IPS-NIHi11 (cell line): ENCODE measurements around the gene TFF3.
"Not testable (repeated sequence)": the region's sequence is repeated elsewhere in the genome, so short reads cannot be mapped to it uniquely, and the experiment has no call there.

Experiments
- DNase-seq: peaks from one replicate; pipeline ENCODE4 v3.0.0; 2012; ENCODE audit warnings: mixed read lengths, low spot score

TFF3 gene

GRCh38 chr21:42304556-42305454 is 10.4 kb downstream of the TFF3 start:
- DNase-seq, result no peak

- DNase-seq, result no peak
Observed at GRCh38 chr21:42303443-42303842, 11.8 kb downstream of the TFF3 start.

- DNase-seq, result no peak
Observed at GRCh38 chr21:42302794-42303193, 12.4 kb downstream of the TFF3 start.

- no peak for DNase-seq
Observed at GRCh38 chr21:42302076-42302650, 13.0 kb downstream of the TFF3 start.

DNA sequence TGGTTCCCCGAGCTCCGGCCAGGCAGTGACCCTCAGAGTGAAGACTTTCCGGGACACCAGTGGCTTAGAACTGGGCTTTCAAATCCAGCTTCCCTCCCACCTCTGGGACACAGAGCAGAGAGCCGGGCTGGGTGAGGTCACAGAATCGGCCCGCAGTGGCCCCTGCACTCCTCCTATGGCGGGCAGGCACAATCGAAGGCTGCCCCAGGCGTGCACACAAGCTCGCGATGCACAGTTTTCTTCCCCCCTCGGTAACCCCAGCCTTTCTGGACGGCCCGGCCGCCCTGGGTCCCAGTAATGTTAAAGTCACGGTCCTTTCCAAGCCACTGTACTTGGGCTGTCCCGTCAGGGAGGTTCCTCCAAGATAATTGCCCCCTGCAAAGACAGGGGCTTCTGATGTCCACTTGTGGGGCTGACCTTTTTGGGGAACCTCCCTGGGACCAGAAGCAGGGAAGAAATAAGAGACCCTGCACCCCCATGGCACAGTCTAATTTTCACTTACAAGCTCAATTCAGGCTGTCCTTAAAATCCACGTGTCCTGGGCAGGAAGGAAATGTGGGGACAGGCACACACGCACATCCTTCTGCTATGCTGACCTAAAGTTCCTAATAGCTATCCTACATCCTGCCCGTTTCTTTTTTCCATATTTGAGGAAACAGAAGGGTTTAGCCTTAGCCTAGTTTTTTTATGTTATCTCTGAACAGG is 13.7 kb downstream of the TFF3 start:
- DNase-seq, result no peak

- DNase-seq, result no peak
Observed at GRCh38 chr21:42300956-42301355, 14.3 kb downstream of the TFF3 start.

- DNase-seq, result no peak
Observed at GRCh38 chr21:42300045-42300583, 15.1 kb downstream of the TFF3 start.

DNA sequence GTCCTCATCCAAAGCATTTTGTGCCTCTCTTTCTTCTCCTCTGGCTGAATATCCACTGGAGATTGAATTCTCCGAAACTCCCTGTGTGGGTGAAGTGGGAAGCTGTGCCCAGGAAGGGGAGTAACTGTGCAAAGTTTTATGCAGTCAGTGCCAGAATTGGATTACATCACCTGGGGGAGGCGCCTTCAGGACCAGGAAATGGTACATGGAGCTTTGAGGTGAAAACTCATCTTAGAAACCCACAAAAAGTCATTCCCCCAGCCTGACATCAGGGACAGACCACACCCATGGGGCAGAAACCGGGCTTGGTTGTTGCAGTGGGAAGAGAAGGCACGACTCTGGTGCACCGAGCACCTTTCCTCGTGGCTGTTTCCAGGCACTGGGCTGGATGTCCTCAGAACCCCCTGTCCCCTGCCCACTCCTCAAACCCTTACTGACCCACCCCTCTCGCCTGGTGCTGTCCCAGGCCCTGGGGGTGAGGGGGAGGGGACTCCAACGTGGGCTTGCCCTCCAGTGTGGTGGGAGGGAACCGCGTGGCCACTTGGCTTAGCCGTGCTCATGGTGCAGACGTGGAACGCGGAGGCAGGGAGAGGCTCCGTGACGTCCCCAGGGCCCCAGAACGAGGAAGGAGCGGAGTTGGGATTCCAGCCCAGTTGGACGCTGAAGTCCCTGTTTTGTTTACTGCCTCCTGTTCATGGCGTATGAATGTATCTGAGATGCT is 15.7 kb downstream of the TFF3 start:
- no peak for DNase-seq

DNA sequence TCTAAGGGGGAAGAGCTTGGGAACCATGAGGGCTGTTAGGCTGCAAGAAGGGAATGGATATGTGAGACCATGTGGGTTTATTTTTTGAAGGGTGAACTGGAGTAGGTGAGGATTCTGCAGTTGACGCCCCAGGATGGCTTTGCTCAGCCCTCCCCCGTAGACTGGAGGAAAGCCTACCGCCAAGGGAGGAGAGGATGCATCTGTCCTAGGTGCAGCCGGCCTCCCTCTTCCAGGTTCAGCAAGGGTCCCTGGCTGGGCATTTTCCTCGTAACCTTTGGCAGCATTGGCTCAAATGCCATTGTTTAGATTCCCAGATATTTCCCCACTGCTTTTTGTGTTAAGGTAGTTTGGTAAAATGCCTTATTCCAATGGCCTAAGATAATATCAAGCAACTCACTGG is 16.6 kb downstream of the TFF3 start:
- DNase-seq, result no peak

GRCh38 chr21:42298237-42298636 is 17.0 kb downstream of the TFF3 start:
- peak; percentile 73 for DNase-seq

DNA sequence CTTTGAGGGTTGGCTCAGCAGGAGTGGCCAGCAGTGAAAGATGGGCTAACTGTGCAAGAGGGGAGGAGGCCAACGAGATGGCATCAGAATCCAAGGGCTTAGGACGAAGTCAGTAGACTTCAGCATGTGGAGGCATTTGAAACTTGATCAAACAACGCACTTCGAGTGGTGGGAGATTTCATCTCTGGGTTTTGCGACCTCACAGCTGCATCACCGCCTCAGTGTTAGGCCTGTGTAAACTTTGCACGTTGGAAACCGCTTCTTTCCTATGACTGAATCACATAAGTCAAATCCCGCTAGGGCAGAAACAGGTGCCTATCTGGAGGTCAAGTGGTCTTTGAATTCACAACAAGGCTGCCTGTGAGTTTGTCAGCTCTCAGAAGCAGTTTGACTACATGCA is 17.8 kb downstream of the TFF3 start:
- no peak for DNase-seq

DNA sequence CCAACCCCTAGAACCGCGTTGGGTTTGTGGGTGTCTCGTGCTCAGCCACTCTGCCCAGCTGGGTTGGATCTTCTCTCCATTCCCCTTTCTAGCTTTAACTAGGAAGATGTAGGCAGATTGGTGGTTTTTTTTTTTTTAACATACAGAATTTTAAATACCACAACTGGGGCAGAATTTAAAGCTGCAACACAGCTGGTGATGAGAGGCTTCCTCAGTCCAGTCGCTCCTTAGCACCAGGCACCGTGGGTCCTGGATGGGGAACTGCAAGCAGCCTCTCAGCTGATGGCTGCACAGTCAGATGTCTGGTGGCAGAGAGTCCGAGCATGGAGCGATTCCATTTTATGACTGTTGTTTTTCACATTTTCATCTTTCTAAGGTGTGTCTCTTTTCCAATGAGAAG is 18.7 kb downstream of the TFF3 start:
- DNase-seq, result no peak

- DNase-seq, result no peak
Observed at GRCh38 chr21:42295845-42296244, 19.4 kb downstream of the TFF3 start.

- DNase-seq, result no peak
Observed at GRCh38 chr21:42294273-42294880, 20.8 kb downstream of the TFF3 start.

DNA sequence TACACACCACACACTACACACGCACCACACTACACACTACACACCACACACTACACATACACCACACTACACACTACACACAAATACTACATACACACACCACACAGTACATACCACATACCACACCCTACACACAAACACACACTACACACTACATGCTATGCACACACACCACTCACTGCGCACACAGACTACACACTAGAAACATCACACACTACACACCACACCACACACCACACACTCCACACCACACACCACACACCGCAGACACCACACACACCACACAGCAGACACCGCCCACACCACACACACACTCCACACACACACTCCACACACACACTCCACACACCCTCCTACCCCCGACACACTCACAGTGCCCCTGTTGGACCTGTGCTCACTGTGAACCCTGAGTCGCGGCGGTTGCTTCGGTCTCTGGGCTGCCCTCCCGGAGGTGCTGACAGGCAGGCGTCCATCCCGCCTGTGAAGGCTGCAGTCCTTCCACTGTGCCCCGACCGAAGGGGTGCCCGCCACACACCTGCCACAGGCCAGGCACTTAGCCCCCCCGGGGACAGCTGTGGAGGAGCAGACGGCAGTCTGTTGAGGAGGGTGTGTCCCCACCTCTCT is 21.4 kb downstream of the TFF3 start:
- no peak for DNase-seq

DNA sequence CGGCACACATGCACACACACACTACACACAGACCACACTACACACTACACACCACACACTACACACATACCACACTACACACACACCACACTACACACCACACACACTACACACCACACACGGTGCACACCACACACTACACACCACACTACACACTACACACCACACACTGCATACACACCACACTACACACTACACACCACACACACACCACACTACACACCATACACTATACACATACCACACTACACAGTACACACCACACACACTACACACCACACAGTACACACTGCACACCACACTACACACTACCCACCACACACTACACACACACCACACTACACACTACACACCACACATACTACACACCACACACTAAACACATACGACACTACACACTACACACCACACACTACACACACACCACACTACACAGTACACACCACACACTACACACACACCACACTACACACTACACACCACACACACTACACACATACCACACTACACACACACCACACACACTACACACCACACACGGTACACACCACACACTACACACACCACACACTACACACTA is 22.6 kb downstream of the TFF3 start:
- DNase-seq, result not testable (repeated sequence)

DNA sequence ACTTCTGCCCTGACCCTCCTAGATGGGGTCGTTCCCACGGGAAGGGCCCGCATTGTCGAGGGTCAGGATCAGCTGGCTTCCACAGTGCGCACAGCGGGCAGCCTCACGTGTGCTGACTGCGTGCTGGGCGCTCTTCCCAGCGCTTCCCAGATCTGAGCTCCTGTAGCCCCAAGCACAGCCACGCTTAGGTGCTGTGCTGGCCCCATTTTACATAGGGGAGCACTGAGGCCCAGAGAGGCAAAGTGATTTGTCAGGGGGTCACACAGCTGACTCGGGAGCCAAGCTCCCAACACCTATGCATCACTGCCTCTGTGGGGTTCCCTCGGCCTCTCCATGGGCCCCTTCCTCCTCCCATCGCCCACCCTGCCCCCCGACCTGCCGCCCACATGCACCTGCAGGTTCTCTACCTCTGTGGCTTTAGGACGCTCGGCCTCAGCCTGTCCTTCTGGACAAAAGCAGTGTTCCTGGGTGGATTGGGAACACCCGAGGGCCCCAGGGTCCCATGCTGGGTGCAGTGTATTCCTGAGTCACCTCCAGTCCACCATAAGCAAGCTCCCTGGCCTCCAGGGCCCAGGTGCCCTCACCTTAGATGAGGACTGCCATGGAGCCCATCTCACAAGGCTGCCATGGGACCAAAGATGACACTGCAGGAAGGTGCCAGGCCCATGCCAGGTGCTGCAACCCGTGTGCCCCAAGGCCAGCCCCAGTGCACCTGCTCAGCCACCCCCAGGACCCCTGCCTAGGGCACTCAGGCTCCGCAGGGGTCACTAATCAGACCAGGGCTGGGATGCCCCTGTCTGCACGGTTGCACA is 23.3 kb downstream of the TFF3 start:
- DNase-seq, result no peak

GRCh38 chr21:42291003-42291750 is 24.0 kb downstream of the TFF3 start:
- peak; percentile 35 for DNase-seq

DNA sequence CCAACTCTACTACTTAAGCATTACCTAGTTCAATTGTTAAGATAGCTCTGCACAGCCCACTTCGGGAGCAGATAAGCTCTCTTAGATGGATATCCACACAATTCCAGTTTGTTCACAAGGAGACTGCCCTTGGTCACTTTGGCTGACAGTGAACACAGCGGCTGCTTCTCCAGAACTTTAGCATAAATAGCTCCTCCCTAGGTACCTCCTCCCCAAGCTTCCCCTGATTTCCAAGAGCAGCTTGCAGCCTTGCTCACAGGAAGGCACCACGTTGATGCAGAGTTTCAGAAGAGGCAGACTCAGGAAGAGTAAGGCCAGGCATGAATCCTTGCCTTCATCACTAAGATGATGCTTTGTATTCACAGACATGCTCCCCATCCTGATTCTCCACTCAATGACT is 24.7 kb downstream of the TFF3 start:
- DNase-seq, result peak; percentile 39
